HCT116 (cell line): ENCODE results near the gene C4orf36. TPM values are rescaled to one million over a fixed set of nuclear protein-coding genes. Genes with fewer than 3 reads are reported as not detected.

Experiments used
- ATAC-seq: fragments of 200-7000 bp; cut with Tn5 transposase; 2 replicates; pipeline ENCODE4 v1.9.1; 2020; ENCODE audit warnings: mild to moderate bottlenecking, moderate library complexity
- BruUV-seq: library from RNA; stranded (reverse); fragments of 400-500 nt; replicated peaks from 2 replicates; lab custom pipeline; 2021; lab: Mats Ljungman, UMichigan
- CTCF ChIA-PET: fragments of 300-600 bp; sonication (Branson Sonifier 250); formaldehyde crosslinking; loops from one replicate; lab custom pipeline; 2021; ENCODE audit warnings: antibody characterized with exemption; lab: Charles Lee
- POLR2A ChIA-PET: fragments of 300-600, 350-600 bp; sonication (Branson Sonifier 250); formaldehyde crosslinking; loops from one replicate; lab custom pipeline; 2021; ENCODE audit warnings: antibody characterized with exemption; lab: Charles Lee
- RAD21 ChIA-PET, 2 experiments: fragments of 300-600 bp; sonication (Branson Sonifier 250); formaldehyde crosslinking; loops; one replicate each; lab custom pipeline; 2023; ENCODE audit warnings: low total read pairs in 2 of 2; ENCODE audit not compliant: uncharacterized antibody in 2 of 2, unreplicated experiment in 2 of 2, low non-redundant PET in 1 of 2; lab: Charles Lee
- DNase-seq: peaks from one replicate; pipeline ENCODE4 v3.0.0-alpha.2; 2010; ENCODE audit warnings: low read depth, low spot score
- H2AFZ ChIP-seq: fragments of 200-600 bp; shearing (Covaris generic), sonication (generic); 2 replicates; pipeline ENCODE4 v1.6.1; 2017; ENCODE audit warnings: low read depth, mixed run types, mixed read lengths, antibody characterized with exemption, low read length; ENCODE audit not compliant: poor library complexity, severe bottlenecking
- H3K27ac ChIP-seq: 2 replicates; pipeline ENCODE4 v1.5.1; 2012; ENCODE audit warnings: low read depth, low read length
- H3K27me3 ChIP-seq: fragments of 200-600 bp; sonication (generic); 2 replicates; pipeline ENCODE4 v1.6.1; 2016; ENCODE audit warnings: mixed run types, low read length, mixed read lengths; ENCODE audit not compliant: insufficient read depth
- H3K36me3 ChIP-seq, 2 experiments: fragments of 200-500 bp in 1 of 2; fragments of 200-600 bp in 1 of 2; sonication (Bioruptor generic) in 1 of 2; sonication (generic) in 1 of 2; 2 replicates each; pipeline versions ENCODE4 v1.5.1 to v1.6.1; 2014 to 2016; ENCODE audit warnings: low read length in 2 of 2, inconsistent platforms in 1 of 2, mixed read lengths in 1 of 2, mixed run types in 1 of 2; ENCODE audit not compliant: insufficient read depth in 2 of 2, control insufficient read depth in 1 of 2
- H3K4me1 ChIP-seq, 2 experiments: fragments of 200-600 bp in 1 of 2; sonication (generic) in 1 of 2; 2 replicates each; pipeline versions ENCODE4 v1.5.1 to v1.6.1; 2012 to 2017; ENCODE audit warnings: low read length in 2 of 2, inconsistent platforms in 1 of 2, mild to moderate bottlenecking in 1 of 2, mixed read lengths in 1 of 2, mixed run types in 1 of 2, moderate library complexity in 1 of 2; ENCODE audit not compliant: insufficient read depth in 2 of 2, control insufficient read depth in 1 of 2
- H3K4me2 ChIP-seq: fragments of 200-600 bp; sonication (generic); 2 replicates; pipeline ENCODE4 v1.6.1; 2017; ENCODE audit warnings: mixed run types, low read length, mixed read lengths
- H3K4me3 ChIP-seq, 2 experiments: fragments of 200-600 bp in 1 of 2; sonication (generic) in 1 of 2; replicated peaks in 1 of 2; 2 replicates each; pipeline ENCODE4 v1.5.1; 2011 to 2016; ENCODE audit warnings: low read length in 2 of 2, control low read depth in 1 of 2, low read depth in 1 of 2, mild to moderate bottlenecking in 1 of 2, mixed read lengths in 1 of 2, mixed run types in 1 of 2
- H3K79me2 ChIP-seq: fragments of 200-600 bp; sonication (generic); 2 replicates; pipeline ENCODE4 v1.6.1; 2017; ENCODE audit warnings: mild to moderate bottlenecking, mixed run types, low read length, moderate library complexity, mixed read lengths; ENCODE audit not compliant: insufficient read depth
- H3K9ac ChIP-seq: fragments of 200-600 bp; sonication (generic); 2 replicates; pipeline ENCODE4 v1.6.1; 2016; ENCODE audit warnings: low read length, mixed read lengths
- H3K9me2 ChIP-seq: fragments of 200-600 bp; sonication (generic), shearing (Covaris generic); 2 replicates; pipeline ENCODE4 v1.6.1; 2017; ENCODE audit warnings: mixed run types, mild to moderate bottlenecking, moderate library complexity; ENCODE audit not compliant: insufficient read depth
- H3K9me3 ChIP-seq, 2 experiments: fragments of 200-500 bp in 1 of 2; fragments of 200-600 bp in 1 of 2; sonication (Bioruptor generic) in 1 of 2; sonication (generic) in 1 of 2; 2 replicates each; pipeline ENCODE4 v1.6.1; 2014 to 2017; ENCODE audit warnings: low read length in 2 of 2, mixed read lengths in 2 of 2, inconsistent platforms in 1 of 2, low read depth in 1 of 2, mild to moderate bottlenecking in 1 of 2, mixed run types in 1 of 2, moderate library complexity in 1 of 2; ENCODE audit not compliant: control insufficient read depth in 1 of 2, insufficient read depth in 1 of 2
- H4K20me1 ChIP-seq: fragments of 200-600 bp; sonication (generic), shearing (Covaris generic); 2 replicates; pipeline ENCODE4 v1.6.1; 2017; ENCODE audit warnings: mixed run types, mild to moderate bottlenecking, moderate library complexity; ENCODE audit not compliant: insufficient read depth
- CBX3 ChIP-seq: IDR thresholded peaks from 2 replicates; pipeline ENCODE4 v1.6.1; 2012; ENCODE audit warnings: low read depth
- CEBPB ChIP-seq: IDR thresholded peaks from 2 replicates; pipeline ENCODE4 v1.6.1; 2012; ENCODE audit warnings: low read depth
- EGR1 ChIP-seq: IDR thresholded peaks from 2 replicates; pipeline ENCODE4 v1.6.1; 2012; ENCODE audit warnings: low read depth
- ELF1 ChIP-seq: IDR thresholded peaks from 2 replicates; pipeline ENCODE4 v1.6.1; 2012; ENCODE audit warnings: low read depth, borderline replicate concordance
- EZH2phosphoT487 ChIP-seq: fragments of 200-600 bp; IDR thresholded peaks from 2 replicates; pipeline ENCODE4 v1.6.1; 2018; ENCODE audit warnings: antibody characterized with exemption, borderline replicate concordance
- FOSL1 ChIP-seq: IDR thresholded peaks from 2 replicates; pipeline ENCODE4 v1.6.1; 2012; ENCODE audit warnings: low read depth
- JUND ChIP-seq: IDR thresholded peaks from 2 replicates; pipeline ENCODE4 v1.6.1; 2012
- MAX ChIP-seq: IDR thresholded peaks from 2 replicates; pipeline ENCODE4 v1.6.1; 2012
- RAD21 ChIP-seq: IDR thresholded peaks from 2 replicates; pipeline ENCODE4 v1.6.1; 2012; ENCODE audit warnings: low read depth, mild to moderate bottlenecking
- SIN3A ChIP-seq: IDR thresholded peaks from 2 replicates; pipeline ENCODE4 v1.6.1; 2012; ENCODE audit warnings: low read depth
- SP1 ChIP-seq: IDR thresholded peaks from 2 replicates; pipeline ENCODE4 v1.6.1; 2012; ENCODE audit warnings: low read depth
- SRF ChIP-seq: IDR thresholded peaks from 2 replicates; pipeline ENCODE4 v1.6.1; 2012; ENCODE audit warnings: low read depth
- YY1 ChIP-seq: IDR thresholded peaks from 2 replicates; pipeline ENCODE4 v1.6.1; 2011; ENCODE audit warnings: low read length, low read depth, moderate library complexity, mild to moderate bottlenecking; ENCODE audit not compliant: insufficient replicate concordance; ENCODE audit errors: extremely low read depth
- ZFX ChIP-seq: fragments of 450-650 bp; IDR thresholded peaks from 2 replicates; pipeline ENCODE4 v1.6.1; 2017
- ZNF274 ChIP-seq: fragments of 200-500 bp; sonication (Bioruptor generic); IDR thresholded peaks from 2 replicates; pipeline ENCODE4 v1.6.1; 2014; ENCODE audit warnings: mild to moderate bottlenecking, low read depth, low read length, inconsistent platforms
- intact Hi-C: fragments of 100-400 bp; cut with micrococcal nuclease; formaldehyde crosslinking; loops from 2 replicates; pipeline ENCODE4 v1.10.0; 2022
- total RNA-seq: library from RNA; stranded (reverse); gene quantifications from one replicate; pipeline ENCODE4 v1.2.1, GENCODE V29; 2021; ENCODE audit not compliant: unreplicated experiment

Gene C4orf36
- total RNA-seq, 1 experiment from 2014 or later: 1.8 TPM

- TF ChIP-seq SP1: peak; percentile 57
- no peak for TF ChIP-seq ELF1
- TF ChIP-seq EZH2phosphoT487: no peak
- peak; percentile 7; the same call in 1 of the 2 replicates for TF ChIP-seq SRF
- peak; percentile 64 for TF ChIP-seq JUND
- TF ChIP-seq YY1: no peak
- TF ChIP-seq SIN3A: no peak
- no peak for TF ChIP-seq CEBPB
- peak; percentile 43; the same call in 1 of the 2 replicates for TF ChIP-seq CBX3
- no peak for TF ChIP-seq ZNF274
- peak; percentile 74 for TF ChIP-seq FOSL1
- TF ChIP-seq MAX: 0 out of 2 replicates have a peak, but pooled peaks have one; percentile 16
- TF ChIP-seq EGR1: no peak
- ChIA-PET RAD21 (no interaction called here), POLR2A (no interaction called here), CTCF (no interaction called here)
- Histone ChIP-seq H3K79me2 (no peaks in the 10 kb centered on the region), H3K27ac (no peak overlapping the region), H3K4me2 (peak overlapping the region; percentile 42), H3K4me1 (peaks cover 10 to 16% of the 10 kb centered on the region in 2 experiments; a peak in 3 of 4 replicates), H3K27me3 (no peaks in the 10 kb centered on the region), H4K20me1 (no peaks in the 10 kb centered on the region), H2AFZ (peak overlapping the region; percentile 41), H3K36me3 (no peaks in the 10 kb centered on the region), H3K4me3 (no peak overlapping the region), H3K9me2 (no peaks in the 10 kb centered on the region), H3K9me3 (no peaks in the 10 kb centered on the region), H3K9ac (no peak overlapping the region)
- BruUV-seq: no TSS peak
- ATAC-seq: peak; percentile 63
- DNase-seq: peak; percentile 18
- intact Hi-C loops: no loop called here
These were observed 36.6 kb downstream of the C4orf36 start for GRCh38 chr4:86855572-86855971.

DNA sequence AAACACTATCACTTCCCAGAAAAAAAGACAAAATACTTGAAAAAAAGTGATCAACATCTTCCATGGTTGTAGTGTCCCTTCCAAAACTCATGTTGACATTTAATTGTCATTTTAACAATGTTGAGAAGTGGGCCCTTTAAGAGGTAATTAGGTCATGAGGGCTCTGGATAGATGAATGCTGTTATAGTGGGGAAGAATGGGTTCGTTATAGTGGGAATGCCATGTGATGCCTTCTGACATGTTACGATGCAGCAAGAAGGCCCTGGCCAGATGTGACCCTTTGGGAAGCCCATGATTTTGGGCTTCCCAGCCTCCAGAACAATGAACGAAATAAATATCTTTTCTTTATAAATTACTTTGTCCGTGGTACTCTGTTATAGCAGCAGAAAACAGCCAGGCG is 39.0 kb downstream of the C4orf36 start:
- no peak for TF ChIP-seq ZFX
- no peak for TF ChIP-seq YY1
- no peak for TF ChIP-seq ZNF274
- no peak for TF ChIP-seq RAD21
- TF ChIP-seq, all 23 proteins: peak for 0
- H3K4me2 ChIP-seq: no peak overlapping the region
- no peak overlapping the region for H2AFZ ChIP-seq

More for the DNA sequence above, 39.0 kb downstream of the C4orf36 start:
- intact Hi-C loops: no loop called here
- CTCF ChIA-PET: no interaction called here
- no peak overlapping the region for H3K9ac ChIP-seq
- H3K4me1 ChIP-seq: peaks cover 10 to 16% of the 10 kb centered on the region in 2 experiments; a peak in 3 of 4 replicates
- H3K79me2 ChIP-seq: no peaks in the 10 kb centered on the region
- ATAC-seq (no peak), DNase-seq (no peak)
- H3K4me3 ChIP-seq: no peak overlapping the region
- H3K9me2 ChIP-seq: no peaks in the 10 kb centered on the region
- H3K27ac ChIP-seq: no peak overlapping the region
- POLR2A ChIA-PET: no interaction called here
- H3K9me3 ChIP-seq: no peaks in the 10 kb centered on the region
- RAD21 ChIA-PET: no interaction called here
- H3K36me3 ChIP-seq: no peaks in the 10 kb centered on the region
- no peaks in the 10 kb centered on the region for H4K20me1 ChIP-seq
- no peaks in the 10 kb centered on the region for H3K27me3 ChIP-seq
- BruUV-seq: no TSS peak
